Dedifferentiated amniotic fluid mesenchymal stem cell (primary cell): ENCODE measurements around the gene DSC3.

Source experiments
- DNase-seq: peaks from one replicate; pipeline ENCODE4 v3.0.0-alpha.2; 2016; ENCODE audit errors: extremely low spot score

DSC3 gene

GRCh38 chr18:31042406-31043181, at the start of gene DSC3:
TSS of gene DSC3 (minus strand) at chr18:31042742. CDS start at chr18:31042660, 82 bp downstream.
- DNase-seq = no peak

GRCh38 chr18:31091350-31091749, 48.8 kb upstream of the DSC3 start:
- no peak for DNase-seq

- no peak for DNase-seq
These were observed 46.0 kb upstream of the DSC3 start for GRCh38 chr18:31088532-31088931.

- DNase-seq = no peak
These were observed 37.4 kb upstream of the DSC3 start for GRCh38 chr18:31079973-31080372.

- no peak for DNase-seq
These were observed 35.3 kb upstream of the DSC3 start for GRCh38 chr18:31077878-31078277.

- DNase-seq = no peak
These were observed 29.6 kb upstream of the DSC3 start for GRCh38 chr18:31072175-31072574.

GRCh38 chr18:31070206-31070605, 27.7 kb upstream of the DSC3 start:
- no peak for DNase-seq

GRCh38 chr18:31066266-31066665, 23.7 kb upstream of the DSC3 start:
- DNase-seq = no peak

GRCh38 chr18:31065036-31065773, 22.7 kb upstream of the DSC3 start:
- no peak for DNase-seq

GRCh38 chr18:31064130-31064529, 21.6 kb upstream of the DSC3 start:
- no peak for DNase-seq

- no peak for DNase-seq
These were observed 19.4 kb upstream of the DSC3 start for GRCh38 chr18:31061945-31062344.

GRCh38 chr18:31058897-31059296, 16.4 kb upstream of the DSC3 start:
- no peak for DNase-seq

- DNase-seq = no peak
These were observed 15.4 kb upstream of the DSC3 start for GRCh38 chr18:31057917-31058316.

- DNase-seq = no peak
These were observed 14.5 kb upstream of the DSC3 start for GRCh38 chr18:31057051-31057450.

GRCh38 chr18:31056296-31056695, 13.8 kb upstream of the DSC3 start:
- no peak for DNase-seq

GRCh38 chr18:31050635-31051034, 8.1 kb upstream of the DSC3 start:
- no peak for DNase-seq

GRCh38 chr18:31049189-31049588, 6.6 kb upstream of the DSC3 start:
- no peak for DNase-seq

- no peak for DNase-seq
These were observed 5.7 kb upstream of the DSC3 start for GRCh38 chr18:31048216-31048615.

- no peak for DNase-seq
These were observed 4.4 kb upstream of the DSC3 start for GRCh38 chr18:31046916-31047315.

GRCh38 chr18:31045599-31045998, 3.1 kb upstream of the DSC3 start:
- no peak for DNase-seq

GRCh38 chr18:31044926-31045325, 2.4 kb upstream of the DSC3 start:
- DNase-seq = no peak

GRCh38 chr18:31043709-31044108, 1.2 kb upstream of the DSC3 start:
- no peak for DNase-seq

GRCh38 chr18:31042084-31042405, 497 bp downstream of the DSC3 start:
- no peak for DNase-seq
